ENCODE results near the gene RPTOR.

- TF ChIP-seq EZH2 (IDR thresholded peaks at IDR 0.05; ENCODE audit: insufficient read depth, poor library complexity, severe bottlenecking): no peak
- TF ChIP-seq EZH2phosphoT487 (IDR thresholded peaks at IDR 0.05; ENCODE audit: insufficient read depth, low read depth): no peak
Observed at GRCh38 chr17:80856863-80857755, 312.5 kb downstream of the RPTOR start.
